GM19395 (cell line): ENCODE results near the gene KIN.
"Not testable (repeated sequence)": the region's sequence is repeated elsewhere in the genome, so short reads cannot be mapped to it uniquely, and the experiment has no call there.

Experiments used
- ATAC-seq: cut with Tn5 transposase; IDR thresholded peaks from one replicate; pipeline ENCODE4 v1.9.1; 2021; ENCODE audit warnings: mild to moderate bottlenecking, moderate library complexity; ENCODE audit not compliant: unreplicated experiment

The KIN gene

GRCh38 chr10:7738536-7739407, 49.0 kb downstream of the KIN start:
- ATAC-seq = no peak

DNA sequence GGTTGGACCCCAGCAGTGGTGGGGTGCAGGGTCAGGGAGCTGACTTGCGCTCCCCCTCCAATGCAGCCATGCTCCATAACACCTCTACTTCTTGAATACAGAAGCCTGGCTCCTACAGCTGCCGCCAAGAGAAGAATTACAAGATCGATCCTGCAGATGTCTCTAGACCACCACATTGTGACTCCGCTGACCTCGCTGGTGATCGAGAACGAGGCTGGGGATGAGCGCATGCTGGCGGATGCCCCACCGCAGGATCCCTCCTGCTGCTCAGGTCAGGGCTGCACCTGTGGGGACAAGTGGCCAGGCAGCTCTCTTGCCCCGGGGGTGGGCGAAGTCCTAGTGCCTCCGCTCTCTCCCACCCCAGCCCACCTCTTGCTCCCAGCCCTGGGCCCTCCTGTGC, 53.0 kb downstream of the KIN start:
- ATAC-seq = no peak

- ATAC-seq = no peak
Measured at GRCh38 chr10:7722927-7723529, 64.8 kb downstream of the KIN start.

GRCh38 chr10:7720478-7720877, 67.3 kb downstream of the KIN start:
- no peak for ATAC-seq

DNA sequence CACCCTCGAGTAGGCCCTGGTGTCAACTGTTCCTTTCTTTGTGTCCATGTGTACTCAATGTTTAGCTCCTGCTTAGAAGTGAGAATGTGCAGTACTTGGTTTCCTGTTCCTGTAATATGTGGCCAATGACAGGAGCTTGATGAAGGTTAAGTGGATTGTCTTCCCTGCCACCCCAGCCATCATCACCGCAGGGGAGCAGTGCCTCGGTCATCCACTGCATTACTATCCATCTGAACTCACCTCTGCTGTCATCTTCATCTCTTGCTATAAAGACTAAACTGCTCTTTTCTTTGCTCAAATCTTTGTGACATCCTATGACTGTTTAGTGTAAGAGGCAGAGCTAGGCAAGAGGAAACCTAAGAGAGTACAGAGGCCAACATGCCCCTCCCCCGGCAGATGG, 69.1 kb downstream of the KIN start:
- no peak for ATAC-seq

DNA sequence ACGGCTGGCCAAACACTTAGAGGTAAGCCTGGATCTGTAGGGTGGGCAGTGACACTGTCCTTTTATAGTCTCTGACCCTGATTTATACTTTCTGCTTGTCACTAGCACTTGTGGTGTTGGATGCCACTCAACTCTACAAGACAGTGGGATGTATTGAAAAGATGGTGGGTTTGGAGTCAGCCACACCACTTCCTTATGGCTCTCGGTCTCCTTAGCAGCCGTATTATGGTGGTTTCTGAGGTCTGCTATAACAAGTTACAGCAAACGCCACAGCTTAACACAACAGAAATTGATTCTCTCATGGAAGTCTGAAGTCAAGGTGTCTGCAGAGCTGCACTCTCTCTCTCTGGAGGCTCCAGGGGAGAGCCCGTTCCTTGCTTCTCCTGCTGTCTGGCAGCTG, 70.0 kb downstream of the KIN start:
- no peak for ATAC-seq

GRCh38 chr10:7715515-7715914, 72.3 kb downstream of the KIN start:
- no peak for ATAC-seq

DNA sequence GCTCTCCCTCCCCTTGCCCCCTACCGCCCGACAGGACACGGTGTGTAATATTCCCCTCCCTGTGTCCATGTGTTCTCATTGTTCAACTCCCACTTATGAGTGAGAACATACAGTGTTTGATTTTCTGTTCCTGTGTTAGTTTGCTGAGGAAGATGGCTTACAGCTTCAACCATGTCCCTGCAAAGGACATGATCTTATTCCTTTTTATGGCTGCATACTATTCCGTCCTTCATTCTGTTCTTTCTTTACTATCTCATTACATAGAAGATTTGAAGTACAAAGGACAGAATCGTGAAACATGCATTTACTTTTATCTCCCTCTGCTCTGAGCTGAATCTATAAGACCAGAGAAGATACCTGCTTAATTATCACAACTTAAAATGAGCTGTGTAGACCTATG, 76.7 kb downstream of the KIN start:
- ATAC-seq = not testable (repeated sequence)

DNA sequence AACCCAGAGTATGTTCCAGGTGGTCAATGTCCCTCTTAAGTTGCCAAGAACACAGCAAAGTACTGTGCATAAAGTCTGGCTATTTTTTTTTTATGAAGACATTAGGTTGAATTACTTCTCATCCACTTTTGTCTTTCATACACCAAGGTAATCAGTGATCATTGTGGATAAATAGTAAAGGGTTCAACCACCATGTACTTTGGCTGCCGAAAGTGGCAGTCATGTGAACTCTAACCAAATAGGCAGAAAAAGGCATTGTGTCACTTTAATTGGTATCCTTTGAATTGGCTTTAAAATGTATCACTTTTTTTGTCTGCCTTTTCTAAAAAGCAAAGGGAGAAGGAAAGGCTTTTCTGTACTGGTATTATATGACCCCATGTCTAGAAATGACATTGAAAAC, 77.3 kb downstream of the KIN start:
- ATAC-seq = no peak

GRCh38 chr10:7708832-7709231, 79.0 kb downstream of the KIN start:
- ATAC-seq = no peak

DNA sequence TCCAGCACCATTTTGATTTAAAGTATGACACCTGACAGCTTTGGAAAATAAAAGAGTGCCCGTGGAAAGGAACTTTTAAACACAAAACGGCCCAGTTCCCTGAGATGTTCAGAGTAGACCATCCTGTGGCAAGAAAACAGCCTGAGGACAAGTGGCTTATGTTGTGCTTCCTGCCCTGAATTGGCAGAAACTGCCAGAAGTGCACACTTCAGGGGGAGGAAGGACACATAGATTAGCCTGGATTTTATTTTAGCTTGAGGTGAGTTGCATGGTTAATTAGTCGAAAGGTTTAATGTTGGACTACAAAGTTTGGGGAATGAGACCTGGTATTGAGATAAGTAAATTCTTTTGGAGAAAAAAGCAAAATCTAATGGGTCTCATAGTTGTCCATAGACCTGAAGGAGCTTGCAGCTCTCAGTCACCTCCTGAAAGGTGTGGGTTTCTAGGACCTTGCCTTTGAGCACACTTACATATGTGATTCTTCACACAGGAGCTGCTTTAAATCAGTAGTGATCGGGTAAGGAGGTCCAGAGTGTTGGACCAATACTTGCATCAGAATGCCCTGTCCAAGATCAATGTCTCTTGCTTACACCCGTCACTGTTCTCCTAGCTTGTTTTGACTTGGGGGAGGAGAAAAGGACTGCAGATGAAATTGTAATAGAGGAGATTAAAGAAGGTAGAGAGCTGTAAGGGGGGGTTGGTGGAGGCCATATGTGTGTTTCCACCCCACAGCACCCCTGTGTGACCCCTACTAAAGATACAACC, 79.8 kb downstream of the KIN start:
- ATAC-seq = no peak

DNA sequence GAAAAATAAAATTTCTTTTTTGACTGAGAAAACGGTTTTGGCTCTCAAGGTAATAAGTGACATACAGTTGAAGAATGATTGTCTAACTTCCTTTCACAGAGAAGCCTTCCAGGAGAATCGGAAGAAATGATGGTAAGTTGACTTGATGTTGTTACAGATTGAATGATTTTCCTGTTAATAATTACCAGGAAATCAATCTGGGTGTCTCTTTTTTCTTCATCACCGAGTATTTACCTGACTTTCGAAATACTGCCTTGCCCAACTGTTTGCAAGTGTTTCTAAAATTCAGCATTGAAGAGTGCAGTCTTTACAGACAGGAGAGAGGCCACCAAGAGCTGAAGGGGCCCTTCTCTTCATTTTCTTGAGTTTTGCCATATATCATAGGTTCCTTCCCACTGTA, 80.7 kb downstream of the KIN start:
- ATAC-seq = no peak

DNA sequence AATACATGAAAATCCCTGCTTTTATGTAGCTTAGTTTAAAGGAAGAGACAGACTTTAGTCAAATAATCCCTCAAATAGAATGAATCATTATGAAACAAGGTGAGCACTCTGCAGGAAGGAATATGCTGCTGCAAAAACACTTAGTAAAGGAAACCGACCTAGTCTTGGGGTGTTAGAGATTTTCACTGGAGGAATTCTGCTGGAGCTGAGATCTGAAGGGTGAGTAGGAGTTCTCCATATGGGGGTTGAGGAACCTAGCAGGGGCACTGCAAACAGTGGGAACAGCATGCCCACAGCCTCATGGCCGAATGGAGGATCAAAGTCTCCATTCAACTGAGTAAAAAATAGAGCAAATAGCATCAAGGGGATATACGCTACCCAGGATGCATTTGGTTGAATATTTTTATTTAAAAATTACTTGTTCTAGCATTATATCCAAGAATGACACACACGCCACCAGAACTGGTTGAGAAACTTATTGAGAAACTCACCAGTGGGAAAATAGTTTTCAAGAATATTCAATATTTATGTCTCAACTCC, 81.2 kb downstream of the KIN start:
- no peak for ATAC-seq

GRCh38 chr10:7705341-7705740, 82.5 kb downstream of the KIN start:
- no peak for ATAC-seq

GRCh38 chr10:7704071-7705016, 83.4 kb downstream of the KIN start:
- no peak for ATAC-seq

DNA sequence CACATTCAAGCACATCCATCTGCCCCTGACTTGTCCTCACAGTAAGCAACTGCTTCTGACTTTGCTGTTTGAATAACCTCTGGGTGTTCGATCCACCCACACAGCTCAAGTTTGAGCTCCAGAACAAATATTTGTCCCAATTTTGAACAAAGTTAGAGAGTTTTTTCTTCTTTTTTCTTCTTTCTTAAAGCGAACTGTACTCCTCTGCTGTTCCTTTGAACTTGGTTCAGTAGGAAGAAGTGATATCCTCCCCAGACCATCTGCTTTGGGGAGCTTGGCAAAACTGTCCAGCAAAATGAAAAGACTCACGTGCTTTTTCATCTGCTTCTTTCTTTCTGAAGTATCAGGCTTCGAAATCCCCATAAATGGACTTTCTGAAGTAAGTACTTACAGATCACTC, 84.7 kb downstream of the KIN start, which contains the start of gene ITIH2:
Gene ITIH2, plus strand, starts transcription at position 177 of the 400 bp plus-strand sequence. Its CDS starts 119 bp downstream, at position 296.
- no peak for ATAC-seq

GRCh38 chr10:7702288-7702812, 85.4 kb downstream of the KIN start:
- no peak for ATAC-seq

DNA sequence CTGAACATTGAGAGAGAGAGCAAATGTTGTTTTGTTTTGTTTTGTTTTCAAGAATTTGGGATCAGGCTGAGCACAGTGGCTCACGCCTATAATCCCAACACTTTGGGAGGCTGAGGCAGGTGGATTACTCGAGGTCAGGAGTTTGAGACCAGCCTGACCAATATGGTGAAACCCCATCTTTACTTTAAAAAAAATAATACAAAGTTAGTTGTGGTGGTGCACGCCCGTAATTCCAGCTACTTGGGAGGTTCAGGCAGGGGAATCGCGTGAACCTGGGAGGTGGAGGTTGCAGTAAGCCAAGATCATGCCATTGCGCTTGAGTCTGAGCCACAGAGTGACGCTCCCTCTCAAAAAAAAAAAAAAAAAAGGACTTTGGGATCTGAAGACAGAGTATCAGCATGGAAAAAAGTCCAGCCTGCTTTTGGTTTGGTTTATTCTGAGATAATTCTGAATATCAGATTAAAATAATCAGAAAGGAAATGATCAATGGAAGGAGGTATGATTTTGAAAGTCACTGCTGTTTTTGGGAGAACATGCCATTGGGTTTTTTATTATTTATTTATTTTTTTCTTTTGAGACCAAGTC, 86.5 kb downstream of the KIN start:
- no peak for ATAC-seq
